Astrocyte of the cerebellum (primary cell): ENCODE data around the gene BTRC.

Source experiments
- DNase-seq: peaks from one replicate; pipeline ENCODE4 v3.0.0-alpha.2; 2011; ENCODE audit warnings: low read depth
- H3K4me3 ChIP-seq: 2 replicates; pipeline ENCODE4 v1.5.1; 2011; ENCODE audit warnings: mild to moderate bottlenecking, low read depth, low read length, moderate library complexity
- in situ Hi-C: cut with HindIII; loops from 2 replicates; pipeline ENCODE4 v1.10.0; 2017; ENCODE audit warnings: low sequenced_read_pairs
- TF ChIP-seq, protein P1 (sequence below): IDR thresholded peaks from 2 replicates; pipeline ENCODE4 v1.5.1; 2012; ENCODE audit warnings: low read length, low read depth, moderate library complexity, mild to moderate bottlenecking; ENCODE audit errors: missing control alignments

Gene BTRC

GRCh38 chr10:101563007-101563406 is 209.0 kb downstream of the BTRC start:
- in situ Hi-C loops = no loop called here

GRCh38 chr10:101563497-101564040 is 209.6 kb downstream of the BTRC start:
- TF ChIP-seq, protein P1, sequence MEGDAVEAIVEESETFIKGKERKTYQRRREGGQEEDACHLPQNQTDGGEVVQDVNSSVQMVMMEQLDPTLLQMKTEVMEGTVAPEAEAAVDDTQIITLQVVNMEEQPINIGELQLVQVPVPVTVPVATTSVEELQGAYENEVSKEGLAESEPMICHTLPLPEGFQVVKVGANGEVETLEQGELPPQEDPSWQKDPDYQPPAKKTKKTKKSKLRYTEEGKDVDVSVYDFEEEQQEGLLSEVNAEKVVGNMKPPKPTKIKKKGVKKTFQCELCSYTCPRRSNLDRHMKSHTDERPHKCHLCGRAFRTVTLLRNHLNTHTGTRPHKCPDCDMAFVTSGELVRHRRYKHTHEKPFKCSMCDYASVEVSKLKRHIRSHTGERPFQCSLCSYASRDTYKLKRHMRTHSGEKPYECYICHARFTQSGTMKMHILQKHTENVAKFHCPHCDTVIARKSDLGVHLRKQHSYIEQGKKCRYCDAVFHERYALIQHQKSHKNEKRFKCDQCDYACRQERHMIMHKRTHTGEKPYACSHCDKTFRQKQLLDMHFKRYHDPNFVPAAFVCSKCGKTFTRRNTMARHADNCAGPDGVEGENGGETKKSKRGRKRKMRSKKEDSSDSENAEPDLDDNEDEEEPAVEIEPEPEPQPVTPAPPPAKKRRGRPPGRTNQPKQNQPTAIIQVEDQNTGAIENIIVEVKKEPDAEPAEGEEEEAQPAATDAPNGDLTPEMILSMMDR = no peak
- no peak overlapping the region for H3K4me3 ChIP-seq
- DNase-seq = no peak
- in situ Hi-C loops = no loop called here

More at GRCh38 chr10:101563007-101563406, 209.0 kb downstream of the BTRC start:
- DNase-seq = no peak
- TF ChIP-seq, protein P1 = no peak
- H3K4me3 ChIP-seq = no peak overlapping the region

DNA sequence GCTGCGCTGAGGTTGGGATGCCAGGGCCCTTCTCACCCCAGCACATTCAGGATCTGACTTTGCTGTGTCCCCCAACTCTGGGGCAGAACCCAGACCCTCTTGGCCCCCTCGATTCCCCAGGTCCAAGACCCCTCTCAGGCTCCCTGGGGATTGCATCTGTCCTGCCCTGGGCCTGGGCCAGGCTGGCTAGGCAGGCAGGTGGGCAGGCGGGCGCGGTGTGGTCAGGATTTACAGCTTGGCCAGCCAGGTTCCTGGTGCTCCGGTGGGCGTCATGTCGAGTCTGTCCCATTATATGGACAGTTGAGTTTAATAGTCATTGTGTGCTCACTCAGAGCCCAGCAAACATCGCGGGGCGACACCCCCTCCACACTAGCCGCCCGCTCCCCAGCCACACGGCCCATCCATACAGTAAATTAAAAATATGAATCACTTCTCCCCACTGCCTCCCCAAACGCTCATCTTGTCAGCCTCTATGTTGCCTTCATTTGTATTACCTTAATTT is 210.6 kb downstream of the BTRC start:
- TF ChIP-seq, protein P1 = no peak
- no peak overlapping the region for H3K4me3 ChIP-seq
- in situ Hi-C loops = no loop called here
- no peak for DNase-seq

DNA sequence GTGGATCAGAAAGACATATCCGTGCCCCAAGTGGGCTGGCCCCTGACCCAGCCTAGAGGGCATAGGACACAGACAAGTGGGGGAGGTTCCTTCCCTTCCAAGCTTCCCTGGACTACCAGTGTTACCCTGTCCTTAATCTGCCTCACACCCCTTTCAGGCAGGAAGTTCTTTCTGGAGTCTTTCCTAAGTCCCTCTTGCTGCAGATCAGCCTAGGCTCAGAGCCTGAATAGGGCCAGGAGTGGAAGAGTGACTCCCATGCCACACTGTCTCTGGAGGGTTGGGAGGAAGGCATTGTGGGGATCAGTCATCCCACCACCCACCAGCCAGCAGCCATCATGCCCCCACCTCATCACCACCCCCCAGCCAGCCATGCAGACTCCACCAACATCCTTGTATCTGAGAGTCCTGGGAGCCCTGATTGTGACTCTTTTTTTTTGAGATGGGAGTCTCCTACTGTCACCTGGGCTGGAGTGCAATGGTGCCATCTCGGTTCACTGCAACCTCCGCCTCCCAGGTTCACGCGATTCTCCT is 211.5 kb downstream of the BTRC start:
- in situ Hi-C loops = no loop called here
- TF ChIP-seq, protein P1 = no peak
- no peak overlapping the region for H3K4me3 ChIP-seq

GRCh38 chr10:101565936-101566332 is 212.0 kb downstream of the BTRC start:
- DNase-seq = no peak
- H3K4me3 ChIP-seq = no peak overlapping the region
- in situ Hi-C loops = no loop called here
- TF ChIP-seq, protein P1 = no peak

More for the DNA sequence above, 211.5 kb downstream of the BTRC start:
- DNase-seq = no peak

DNA sequence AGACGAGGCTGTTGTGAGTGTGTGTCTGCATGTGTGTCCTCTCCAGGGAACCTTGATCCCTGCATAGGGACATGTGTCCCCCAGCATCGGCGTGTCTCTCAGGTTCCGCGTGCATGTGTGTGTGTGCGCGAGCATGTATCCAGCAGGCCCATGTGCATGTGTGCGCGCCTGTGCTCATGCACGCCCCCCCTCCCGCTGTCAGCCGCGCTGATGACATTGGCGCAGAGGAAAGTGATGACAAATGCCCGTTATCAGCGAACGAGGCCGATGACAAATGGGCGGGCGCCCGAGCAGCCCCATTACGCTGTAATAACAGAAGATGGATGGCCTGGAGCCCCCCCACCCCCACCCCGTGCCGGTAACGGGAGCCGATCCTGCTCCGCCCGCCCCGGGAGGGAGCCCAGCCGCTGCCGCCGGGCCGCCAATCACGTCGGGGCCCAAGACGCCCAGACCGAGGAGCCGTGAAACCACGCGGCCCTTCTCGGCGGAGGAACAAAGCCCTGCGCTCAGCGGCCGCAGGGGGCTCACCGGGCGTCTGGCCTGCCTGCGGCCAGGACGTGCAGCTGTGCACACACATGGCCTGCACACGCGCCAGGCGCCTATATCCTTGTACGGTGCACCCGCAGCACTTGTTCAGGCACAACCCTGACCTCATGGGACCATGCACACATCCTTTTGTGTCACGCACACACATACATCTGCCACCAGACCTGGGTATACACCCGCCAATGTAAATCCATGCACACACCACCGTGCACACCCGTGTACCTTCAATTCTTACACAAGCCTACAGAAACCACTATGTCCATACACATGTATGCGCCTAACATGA is 212.6 kb downstream of the BTRC start:
- in situ Hi-C loops = no loop called here
- TF ChIP-seq, protein P1 = peak; percentile 4
- DNase-seq = no peak
- H3K4me3 ChIP-seq = peak overlapping the region; percentile 14
